NCI-H128 (cell line): ENCODE measurements around the gene CRLF2.
"Not testable (repeated sequence)": the region's sequence is repeated elsewhere in the genome, so short reads cannot be mapped to it uniquely, and the experiment has no call there.

Experiments used
- DNase-seq: peaks from one replicate; lab custom pipeline; 2025; ENCODE audit not compliant: unreplicated experiment; lab: John Stamatoyannopoulos, UW

The CRLF2 gene, protein sequence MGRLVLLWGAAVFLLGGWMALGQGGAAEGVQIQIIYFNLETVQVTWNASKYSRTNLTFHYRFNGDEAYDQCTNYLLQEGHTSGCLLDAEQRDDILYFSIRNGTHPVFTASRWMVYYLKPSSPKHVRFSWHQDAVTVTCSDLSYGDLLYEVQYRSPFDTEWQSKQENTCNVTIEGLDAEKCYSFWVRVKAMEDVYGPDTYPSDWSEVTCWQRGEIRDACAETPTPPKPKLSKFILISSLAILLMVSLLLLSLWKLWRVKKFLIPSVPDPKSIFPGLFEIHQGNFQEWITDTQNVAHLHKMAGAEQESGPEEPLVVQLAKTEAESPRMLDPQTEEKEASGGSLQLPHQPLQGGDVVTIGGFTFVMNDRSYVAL

DNA sequence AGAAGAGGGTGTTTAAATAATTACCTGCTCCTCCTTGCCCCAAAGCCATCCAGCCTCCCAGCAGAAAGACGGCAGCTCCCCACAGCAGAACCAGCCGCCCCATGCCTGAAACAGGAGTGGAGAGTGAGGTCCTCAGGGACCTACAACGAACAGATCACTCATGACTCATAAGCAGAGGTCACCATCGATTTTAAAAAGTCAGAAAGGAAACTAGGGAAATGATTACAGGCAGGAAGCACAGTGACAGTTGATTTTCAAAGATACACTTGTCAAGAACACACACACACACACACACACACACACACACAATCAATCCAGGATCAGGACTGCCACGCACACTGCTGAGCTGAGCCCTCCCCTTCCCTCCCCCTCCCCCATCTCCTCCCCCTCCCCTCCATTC, at the start of gene CRLF2:
TSS of gene CRLF2 (minus strand) at position 118 of the 400 bp plus-strand sequence. CDS start at position 103, 15 bp downstream.
- DNase-seq: no peak

DNA sequence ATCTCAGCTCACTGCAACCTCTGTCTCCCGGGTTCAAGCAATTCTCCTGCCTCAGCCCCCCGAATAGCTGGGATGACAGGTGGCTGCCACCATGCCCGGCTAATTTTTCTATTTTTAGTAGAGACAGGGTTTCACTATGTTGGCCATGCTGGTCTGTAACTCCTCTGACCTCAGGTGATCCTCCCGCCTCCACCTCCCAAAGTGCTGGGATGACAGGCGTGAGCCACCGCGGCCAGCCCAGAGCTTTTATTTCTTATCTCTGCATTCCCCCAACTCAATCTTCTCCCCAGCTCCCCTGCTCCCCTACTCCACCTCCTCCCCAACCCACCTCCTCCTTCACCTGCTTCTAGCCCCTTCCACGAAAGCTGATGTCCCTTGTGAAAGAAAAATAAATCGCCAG, 49.3 kb upstream of the CRLF2 start:
- not testable (repeated sequence) for DNase-seq

DNA sequence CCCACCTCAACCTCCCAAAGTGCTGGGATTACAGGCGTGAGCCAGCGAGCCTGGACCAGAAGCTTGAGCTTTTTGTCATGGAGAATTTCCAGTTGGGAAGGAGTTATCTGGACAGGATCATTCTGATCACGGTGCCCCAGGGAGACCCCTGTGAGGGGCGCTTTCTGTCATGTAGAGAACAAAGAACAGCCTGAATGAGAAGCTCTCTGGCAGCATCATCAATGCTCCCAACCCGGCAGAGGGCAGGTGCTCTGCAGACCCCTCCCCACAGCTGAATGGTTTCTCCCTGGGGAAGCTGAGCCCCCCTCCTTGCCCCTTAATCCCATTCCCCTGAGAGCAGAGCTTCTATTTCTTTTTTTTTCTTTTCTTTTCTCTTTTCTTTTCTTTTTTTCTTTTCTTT, 48.8 kb upstream of the CRLF2 start:
- no peak for DNase-seq

DNA sequence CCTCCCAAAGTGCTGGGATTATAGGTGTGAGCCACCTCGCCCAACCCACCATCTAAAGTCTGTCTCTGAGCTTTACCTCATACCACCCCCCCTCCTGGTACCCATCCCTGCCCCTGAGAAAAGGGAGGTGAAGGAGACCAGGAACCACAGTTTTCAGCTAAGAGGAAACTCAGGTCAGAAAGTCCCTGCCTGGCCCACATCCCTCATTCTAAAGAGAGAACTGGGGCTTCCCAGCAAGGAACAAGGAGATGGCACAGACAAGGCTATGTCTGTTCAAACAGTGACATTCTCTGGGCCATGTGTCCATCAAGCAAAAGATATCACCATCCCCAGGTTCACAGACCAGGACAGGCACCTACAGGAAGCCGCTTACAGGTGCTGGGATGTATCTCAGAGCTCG, 40.4 kb upstream of the CRLF2 start:
- no peak for DNase-seq

DNA sequence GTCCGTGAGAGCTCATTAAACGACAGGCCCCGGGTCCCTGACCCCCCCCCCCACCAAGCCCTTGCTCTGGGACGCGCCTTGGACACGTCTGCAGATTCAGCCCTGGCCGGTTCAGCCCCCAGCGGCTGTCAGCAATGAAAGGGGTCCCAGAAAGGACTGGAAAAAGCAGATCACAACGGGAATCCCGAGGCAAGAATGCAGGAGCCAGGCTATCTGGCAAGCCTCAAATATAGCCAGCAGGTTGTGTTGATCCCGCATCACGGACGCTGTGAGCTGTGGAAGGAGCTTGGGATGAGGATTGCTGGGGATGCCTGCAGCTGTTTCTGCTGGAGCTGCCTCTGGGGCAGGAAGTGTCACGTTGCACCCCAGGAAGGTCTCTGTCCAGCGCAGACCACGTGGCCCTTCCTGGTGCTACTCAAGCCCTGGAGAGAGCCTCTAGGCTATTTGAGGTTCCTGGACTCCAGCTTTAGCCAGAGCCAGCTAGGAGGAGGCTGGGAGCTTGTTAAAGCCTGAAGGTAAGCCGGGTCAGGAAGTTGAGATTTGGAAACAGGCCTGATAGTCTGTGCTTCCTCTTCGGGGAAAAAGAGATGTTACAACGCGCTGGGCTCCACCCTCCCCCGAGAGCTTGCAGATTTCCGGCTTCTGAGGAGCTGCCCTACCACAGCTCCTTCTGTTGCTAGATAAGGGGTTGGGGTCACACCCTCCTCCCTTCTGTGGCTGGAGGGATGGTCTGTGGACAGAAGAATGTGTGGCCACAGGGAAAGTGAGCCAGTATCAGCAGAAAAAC, 36.8 kb upstream of the CRLF2 start:
- DNase-seq: no peak

DNA sequence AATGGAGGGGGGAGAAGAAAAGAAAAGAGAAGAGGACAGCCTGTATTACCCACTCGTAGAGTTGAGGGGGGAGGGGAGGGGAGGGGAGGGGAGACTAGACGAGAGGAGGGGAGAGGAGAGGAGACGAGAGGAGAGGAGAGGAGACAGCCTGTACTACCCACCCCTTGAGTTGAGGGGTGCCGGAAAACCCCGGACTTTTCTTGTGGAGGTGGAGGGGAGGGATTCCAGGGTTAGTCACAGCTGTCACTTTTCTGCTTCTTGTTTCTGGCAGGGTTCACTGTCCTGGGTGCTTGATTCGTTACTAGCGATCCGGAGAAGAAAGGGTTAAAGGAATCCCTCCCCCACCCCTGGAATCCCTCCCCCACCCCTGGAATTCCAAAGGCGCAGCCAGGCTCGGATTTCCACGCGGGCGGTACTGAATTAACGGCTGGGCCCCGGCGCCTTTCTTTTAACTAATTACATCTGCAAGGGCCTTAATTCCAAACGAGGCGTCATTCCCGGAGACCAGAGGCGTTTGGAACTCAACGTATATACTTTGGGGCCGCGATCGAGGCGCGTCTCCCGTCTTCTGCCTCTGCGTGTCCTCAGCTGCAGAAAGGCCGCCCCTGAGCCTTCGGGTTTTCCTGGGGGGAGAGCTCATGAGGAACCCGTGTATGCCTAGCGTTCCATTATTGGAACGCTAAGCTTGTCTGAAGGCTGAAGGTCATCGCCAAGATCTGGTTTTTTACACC, 36.0 kb upstream of the CRLF2 start:
- no peak for DNase-seq

DNA sequence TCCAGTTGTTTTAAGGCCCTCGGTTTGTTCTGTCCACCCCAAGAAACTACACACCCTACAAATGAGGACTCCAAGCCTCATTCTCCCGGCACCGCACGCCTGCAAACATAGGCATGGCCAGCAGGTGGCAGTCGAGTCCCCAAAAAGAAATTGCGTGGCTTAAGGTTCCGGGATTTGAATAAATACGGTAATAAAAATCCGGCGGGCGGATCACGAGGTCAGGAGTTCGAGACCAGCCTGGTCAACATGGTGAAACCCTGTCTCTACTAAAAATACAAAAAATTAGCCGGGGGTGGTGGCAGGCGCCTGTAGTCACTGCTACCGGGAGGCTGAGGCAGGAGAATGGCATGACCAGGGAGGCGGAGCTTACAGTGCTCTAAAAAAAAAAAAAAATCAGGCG, 34.4 kb upstream of the CRLF2 start:
- no peak for DNase-seq

DNA sequence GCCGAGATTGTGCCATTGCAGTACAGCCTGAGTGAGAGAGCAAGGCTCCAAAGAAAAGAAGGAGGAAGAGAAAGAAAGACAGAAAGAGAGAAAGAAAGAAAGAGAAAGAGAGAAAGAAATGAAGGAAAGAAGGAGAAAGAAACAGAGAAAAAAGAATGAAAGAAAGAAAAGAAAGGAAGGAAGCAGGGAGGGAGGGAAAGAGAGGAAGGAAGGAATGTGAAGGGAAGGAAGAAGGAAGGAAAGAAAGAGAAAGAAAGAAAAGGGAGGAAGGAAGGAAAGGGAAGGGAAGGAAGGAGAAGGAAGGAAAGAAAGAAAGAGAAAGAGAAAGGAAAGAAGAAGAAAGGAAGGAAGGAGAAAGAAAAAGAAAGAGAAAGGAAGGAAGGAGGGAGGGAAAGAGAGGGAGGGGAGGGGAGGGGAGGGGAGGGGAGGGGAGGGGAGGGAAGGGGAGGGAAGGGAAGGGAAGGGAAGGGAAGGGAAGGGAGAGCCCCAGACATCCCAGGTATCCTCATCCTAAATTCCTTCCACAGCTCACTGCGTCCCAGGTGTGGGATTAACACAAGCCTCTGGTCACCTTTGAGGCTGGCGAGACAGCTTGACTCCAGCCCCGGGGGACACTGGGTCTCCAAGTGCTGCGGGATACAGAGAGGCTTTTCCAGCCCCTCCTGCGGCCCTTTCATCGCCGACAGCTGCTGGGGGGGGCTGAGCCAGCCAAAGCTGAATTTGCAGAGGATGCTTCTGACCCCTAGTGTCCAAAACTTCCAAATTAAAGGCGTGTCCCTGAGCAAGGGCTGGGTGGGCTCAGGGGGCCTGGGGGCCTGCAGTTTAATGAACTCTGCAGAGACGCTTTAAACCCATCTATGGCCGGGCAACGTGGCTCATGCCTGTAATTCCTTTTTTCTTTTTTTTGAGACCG, 32.0 kb upstream of the CRLF2 start:
- DNase-seq: no peak

DNA sequence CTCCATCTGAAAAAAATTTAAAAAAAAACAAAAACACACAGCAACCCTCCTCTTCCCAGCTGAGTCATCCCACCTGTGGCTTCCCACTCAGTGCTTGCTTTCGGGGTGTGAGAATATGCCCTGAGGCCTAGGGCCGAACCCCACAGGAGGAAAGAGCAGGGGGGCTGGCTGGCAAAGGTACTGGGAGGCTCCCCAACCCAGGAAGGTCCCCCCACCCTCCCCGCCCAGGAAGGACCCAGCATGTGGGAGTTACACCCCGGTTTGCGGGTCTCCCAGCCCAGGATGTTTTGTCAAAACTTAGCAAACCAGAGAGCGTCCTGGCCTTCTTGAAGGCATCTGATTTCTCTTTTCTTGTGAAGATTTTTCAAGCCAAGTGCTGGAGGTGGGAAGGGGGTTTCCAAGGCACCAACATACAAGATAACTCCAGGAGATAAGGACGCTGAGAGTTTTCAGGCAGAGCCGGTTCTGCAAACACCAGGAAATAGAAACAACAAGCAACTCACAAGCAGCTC, 30.5 kb upstream of the CRLF2 start:
- no peak for DNase-seq

DNA sequence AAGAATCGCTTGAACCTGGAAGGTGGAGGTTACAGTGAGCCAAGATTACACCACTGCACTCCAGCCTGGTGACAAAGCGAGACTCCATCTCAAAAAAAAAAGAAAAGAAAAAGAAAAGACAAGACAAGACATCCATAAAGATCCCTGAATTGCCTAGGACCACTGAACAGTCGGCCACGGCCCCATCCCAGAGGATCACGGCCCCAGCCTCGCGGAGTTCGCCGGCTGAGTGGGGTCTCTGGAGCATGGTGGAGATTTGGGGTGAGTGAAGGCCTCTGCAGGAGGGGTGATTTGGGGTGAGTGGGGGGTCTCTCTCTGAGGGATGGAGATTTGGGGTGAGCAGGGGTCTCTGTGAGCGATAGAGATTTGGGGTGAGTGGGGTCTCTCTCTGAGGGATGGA, 28.1 kb upstream of the CRLF2 start:
- not testable (repeated sequence) for DNase-seq

DNA sequence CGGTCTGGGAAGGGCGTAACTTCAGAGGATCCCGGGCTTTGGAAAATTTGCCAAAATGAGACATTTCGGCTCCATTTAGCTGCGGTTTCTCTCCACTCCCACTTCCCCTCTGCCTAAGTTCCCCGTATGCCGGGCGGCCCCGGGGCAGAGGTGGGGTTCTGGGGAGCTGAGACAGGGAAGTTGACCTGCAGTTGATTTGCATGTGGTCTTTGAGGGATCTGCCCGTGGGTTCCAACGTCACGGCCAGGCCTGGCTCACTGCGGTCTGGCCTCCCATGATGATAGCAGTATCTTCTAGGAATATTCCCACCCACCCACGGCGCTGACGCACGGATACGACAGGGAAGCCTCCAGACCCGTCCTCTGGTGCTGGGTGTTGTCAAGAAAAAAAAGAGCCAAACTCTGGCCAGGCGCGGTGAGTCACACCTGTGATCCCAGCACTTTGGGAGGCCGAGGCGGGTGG, 27.3 kb upstream of the CRLF2 start:
- DNase-seq: no peak

DNA sequence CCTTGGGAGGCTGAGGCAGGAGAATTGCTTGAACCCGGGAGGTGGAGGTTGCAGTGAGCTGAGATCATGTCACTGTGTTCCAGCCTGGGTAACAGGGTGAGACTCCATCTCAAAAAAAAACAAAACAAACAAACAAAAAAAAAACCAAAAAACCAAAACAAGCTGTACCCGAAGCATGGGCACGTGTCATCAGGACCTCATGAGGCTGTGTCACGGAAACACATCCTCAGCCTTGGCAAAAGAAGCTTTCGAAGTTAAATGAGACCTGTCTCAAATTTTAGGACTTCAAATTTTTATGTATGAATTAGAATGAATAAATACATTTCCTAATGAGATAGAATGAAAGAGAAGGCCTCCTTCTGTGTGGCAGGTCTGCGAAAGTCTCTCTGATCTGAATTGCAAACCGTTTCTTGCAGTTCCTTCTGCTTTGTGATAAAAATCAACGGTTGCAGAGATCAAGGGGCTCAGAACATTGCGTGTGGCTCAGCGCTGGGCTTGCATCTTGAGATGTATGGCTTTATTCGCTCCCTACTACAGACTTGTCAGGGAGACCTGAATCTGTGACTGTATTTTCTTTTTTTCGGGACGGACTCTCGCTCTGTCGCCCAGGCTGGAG, 19.5 kb upstream of the CRLF2 start:
- DNase-seq: no peak

DNA sequence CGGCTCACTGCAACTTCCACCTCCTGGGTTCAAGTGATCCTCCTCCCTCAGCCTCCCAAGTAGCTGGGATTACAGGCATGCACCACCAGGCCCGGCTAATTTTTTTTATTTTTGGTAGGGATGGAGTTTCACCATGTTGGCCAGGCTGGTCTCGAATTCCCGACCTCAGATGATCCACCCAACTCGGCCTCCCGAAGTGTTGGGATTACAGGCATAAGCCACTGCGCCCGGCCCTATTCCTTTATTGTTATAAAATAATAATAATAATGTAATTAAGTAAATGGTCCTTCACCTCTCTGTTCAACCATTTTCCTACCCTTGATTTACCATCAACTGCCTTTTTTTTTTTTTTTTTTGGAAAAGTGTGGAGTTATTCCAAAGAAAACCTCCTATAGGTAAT, 15.7 kb upstream of the CRLF2 start:
- not testable (repeated sequence) for DNase-seq

DNA sequence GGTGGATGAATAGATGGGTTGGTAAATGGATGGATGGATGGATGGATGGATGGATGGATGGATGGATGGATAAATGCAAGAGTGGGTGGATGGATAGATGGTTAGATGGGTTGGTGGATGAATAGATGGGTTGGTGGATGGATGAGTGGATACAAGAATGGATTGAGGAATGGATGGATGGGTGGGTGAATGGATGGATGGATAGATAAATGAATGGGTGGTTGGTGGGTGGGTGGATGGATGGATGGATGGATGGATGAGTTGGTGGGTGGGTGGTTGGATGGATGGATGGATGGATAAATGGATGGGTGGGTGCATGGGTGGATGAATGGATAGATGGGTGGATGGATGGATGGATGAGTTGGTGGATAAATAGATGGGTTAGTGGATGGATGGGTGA, 13.8 kb upstream of the CRLF2 start:
- DNase-seq: no peak

DNA sequence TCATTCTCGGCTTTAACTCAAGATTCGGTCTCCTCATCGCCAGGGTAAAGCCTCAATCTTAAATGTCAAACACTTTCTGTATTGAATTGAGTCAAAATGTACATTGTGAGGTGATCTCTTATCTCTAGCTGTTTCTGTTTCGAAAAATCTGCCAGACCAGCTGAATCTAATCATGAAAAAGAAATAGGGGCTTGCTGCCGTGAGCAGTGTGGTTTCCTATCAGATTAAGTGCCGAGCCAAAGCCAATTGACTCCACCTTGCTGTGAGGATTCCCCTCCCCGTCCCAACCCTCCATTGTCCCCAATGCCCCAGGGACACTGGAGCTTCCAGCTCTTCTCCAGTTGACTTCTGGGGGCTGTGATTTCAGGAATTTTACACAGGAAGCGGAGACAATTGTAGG, 12.5 kb upstream of the CRLF2 start:
- no peak for DNase-seq

DNA sequence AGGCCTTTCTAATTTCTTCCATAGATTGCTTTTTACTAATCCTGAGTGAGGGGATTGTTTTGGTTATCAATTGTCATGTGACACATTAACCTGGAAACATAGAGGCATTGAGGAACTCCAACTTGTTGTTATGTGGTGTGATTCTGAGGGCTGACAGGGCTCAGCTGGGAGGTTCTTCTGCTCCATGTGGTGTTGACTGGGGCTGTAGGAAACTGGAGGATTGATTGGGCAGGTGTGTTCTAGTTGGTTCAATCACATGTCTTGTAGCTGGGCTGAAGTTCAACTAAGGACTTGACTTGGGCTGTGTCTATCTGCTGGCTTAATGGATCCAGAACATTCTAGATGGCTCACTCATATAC, 10.8 kb upstream of the CRLF2 start:
- no peak for DNase-seq

DNA sequence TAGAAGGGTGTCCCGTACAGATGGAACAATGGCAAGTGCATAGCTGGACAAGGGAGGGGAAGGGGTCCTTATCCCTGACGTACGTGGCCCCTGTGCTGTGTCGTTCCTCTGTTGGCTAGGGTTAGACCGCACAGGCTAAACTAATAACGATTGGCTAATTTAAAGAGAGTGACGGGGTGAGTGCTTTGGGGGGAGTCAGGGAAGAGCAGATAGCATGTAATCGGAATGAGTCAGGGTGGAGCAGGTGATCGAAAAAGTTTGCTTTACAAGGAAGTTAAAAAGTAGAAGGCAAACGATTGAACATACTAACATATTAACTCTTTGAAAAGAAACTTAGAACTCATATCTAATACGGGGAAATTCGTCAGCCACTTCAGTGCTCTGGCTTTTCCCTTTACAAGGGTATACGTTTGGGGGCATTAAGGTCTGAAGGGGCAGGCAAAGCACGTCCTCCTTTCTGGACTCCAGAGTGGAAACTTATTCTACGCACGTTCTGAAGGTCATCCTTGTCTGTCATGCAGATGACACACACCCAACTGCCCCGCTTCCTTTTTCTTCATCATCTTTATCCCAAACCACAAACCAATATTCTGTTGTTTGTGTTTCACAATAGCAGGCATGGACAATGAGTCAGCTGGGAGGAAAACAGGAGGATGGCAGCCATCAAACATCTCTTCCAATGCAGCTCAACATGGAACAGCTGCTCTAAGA, 10.2 kb upstream of the CRLF2 start:
- no peak for DNase-seq

DNA sequence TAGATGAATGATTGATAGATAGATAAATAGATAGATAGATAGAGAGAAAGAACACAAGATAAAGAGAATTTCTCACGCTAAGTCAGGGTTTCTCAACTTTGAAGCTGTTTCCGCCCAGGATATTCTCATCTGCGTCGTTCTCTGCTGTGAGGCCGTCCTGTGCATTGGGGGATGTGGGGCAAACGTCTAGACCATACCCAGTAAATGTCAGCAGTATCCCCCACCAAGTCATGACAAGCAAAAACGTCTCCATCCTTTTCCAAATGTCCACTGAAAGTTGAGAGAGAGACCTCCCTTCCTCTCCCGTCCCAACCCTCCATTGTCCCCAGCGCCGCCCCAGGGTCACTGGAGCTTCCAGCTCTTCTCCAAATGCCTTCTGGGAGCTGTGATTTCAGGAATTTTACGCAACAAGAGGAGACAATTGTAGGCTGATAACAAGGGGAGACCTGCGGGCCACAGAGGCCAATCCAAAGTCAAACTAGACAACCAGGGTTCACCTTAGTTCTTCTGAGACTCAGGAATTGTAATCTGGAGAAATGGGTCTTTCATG, 8.9 kb upstream of the CRLF2 start:
- DNase-seq: no peak

DNA sequence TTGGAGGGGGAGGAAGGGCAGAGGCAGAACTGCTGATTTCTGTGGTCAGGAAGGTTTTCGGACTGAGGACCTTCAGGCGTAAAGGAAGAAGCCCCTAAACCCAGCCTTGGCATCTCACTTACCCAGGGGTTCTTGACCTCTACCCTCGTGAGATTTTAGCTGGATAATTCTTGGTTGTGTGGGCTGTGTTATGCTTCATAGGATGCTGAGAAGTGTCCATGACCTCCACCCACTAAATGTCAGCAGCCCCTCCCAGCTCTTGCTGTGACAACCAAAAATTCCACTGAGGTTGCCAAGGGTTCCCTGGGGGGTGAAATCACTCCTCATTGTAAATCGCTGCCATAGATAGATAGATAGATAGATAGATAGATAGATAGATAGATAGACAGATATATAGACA, 5.8 kb upstream of the CRLF2 start:
- DNase-seq: no peak
